Measurements from ENCODE around the gene TRAPPC5.

The TRAPPC5 gene

GRCh38 chr19:7730286-7731217 lies 49.9 kb downstream of the TRAPPC5 start:
- no peak for DNase-seq

- no peak for DNase-seq
Measured at GRCh38 chr19:7731218-7731595, 50.6 kb downstream of the TRAPPC5 start.

- DNase-seq, result no peak
Measured at GRCh38 chr19:7731615-7732014, 51.0 kb downstream of the TRAPPC5 start.

- DNase-seq, result no peak
Measured at GRCh38 chr19:7732045-7732444, 51.4 kb downstream of the TRAPPC5 start, which contains the start of gene CLEC4G. TSS of gene CLEC4G (minus strand) at chr19:7732110. CDS start at chr19:7732102, 8 bp downstream.

GRCh38 chr19:7733376-7733775 lies 52.7 kb downstream of the TRAPPC5 start:
- DNase-seq, result no peak

- DNase-seq, result no peak
Measured at GRCh38 chr19:7734220-7735203, 53.9 kb downstream of the TRAPPC5 start.

GRCh38 chr19:7736148-7736547 lies 55.5 kb downstream of the TRAPPC5 start:
- no peak for DNase-seq

- no peak for DNase-seq
Measured at GRCh38 chr19:7737215-7737614, 56.6 kb downstream of the TRAPPC5 start.
